Measurements from ENCODE around the gene FLVCR2.

The FLVCR2 gene

GRCh38 chr14:75539561-75540478 is 38.6 kb upstream of the FLVCR2 start:
- no peak overlapping the region for H2AFZ ChIP-seq (ENCODE audit: low read depth, low read length)
- H3K4me2 ChIP-seq (ENCODE audit: low read length, poor library complexity, severe bottlenecking), result no peak overlapping the region
- no peak overlapping the region for H3K4me3 ChIP-seq (ENCODE audit: insufficient read depth in 1 of 2, low read depth in 1 of 2, low read length in 2 of 2)
- H2AK5ac ChIP-seq (ENCODE audit: low read length, severe bottlenecking), result no peak overlapping the region
- peak overlapping the region in 1 of 2 experiments; percentile 38 for H3K4ac ChIP-seq (ENCODE audit: low read depth in 1 of 2, low read length in 2 of 2)
- no peaks in the 10 kb centered on the region for H3K9me3 ChIP-seq (ENCODE audit: control insufficient read depth, low read length)
- peak; percentile 45 for DNase-seq
- H3K4me1 ChIP-seq (ENCODE audit: control insufficient read depth, insufficient read depth, low read depth, low read length), result peaks cover 4% of the 10 kb centered on the region
- no peak overlapping the region for H3K27ac ChIP-seq (ENCODE audit: low read length, poor library complexity, severe bottlenecking)
- H2BK15ac ChIP-seq (ENCODE audit: low read depth, poor library complexity, severe bottlenecking), result no peak overlapping the region
- H3K14ac ChIP-seq (ENCODE audit: low read length in 2 of 2), result peak overlapping the region in 1 of 2 experiments; percentile 31
- peak overlapping the region in 1 of 2 experiments; percentile 63 for H3K18ac ChIP-seq (ENCODE audit: low read depth in 1 of 2, low read length in 2 of 2)
- no peaks in the 10 kb centered on the region for H3K36me3 ChIP-seq (ENCODE audit: control insufficient read depth in 1 of 2, insufficient read depth in 2 of 2, low read depth in 1 of 2, low read length in 2 of 2)
- peak overlapping the region in 1 of 2 experiments; percentile 81 for H2BK12ac ChIP-seq (ENCODE audit: low read length in 2 of 2)
- no peak overlapping the region for H3K23ac ChIP-seq (ENCODE audit: low read length in 2 of 2)
- no peak overlapping the region for H4K8ac ChIP-seq (ENCODE audit: low read length)
- H2BK5ac ChIP-seq (ENCODE audit: low read depth, low read length, poor library complexity, severe bottlenecking), result no peak overlapping the region
- no peak overlapping the region for H4K91ac ChIP-seq (ENCODE audit: low read length)
- no peak overlapping the region for H2BK120ac ChIP-seq (ENCODE audit: low read depth, low read length)
- H3K79me1 ChIP-seq (replicated peaks; ENCODE audit: low read length, poor library complexity, severe bottlenecking), result no peaks in the 10 kb centered on the region
- no peak overlapping the region for H3K9ac ChIP-seq (ENCODE audit: low read length)
- peaks cover 0 to 7% of the 10 kb centered on the region in 2 experiments for H3K27me3 ChIP-seq (ENCODE audit: control insufficient read depth in 1 of 2, insufficient read depth in 1 of 2, low read length in 2 of 2)
- WGBS, result 85% methylated on average over 17 of the region's 17 CpGs

GRCh38 chr14:75540479-75540851 is 38.0 kb upstream of the FLVCR2 start:
- Histone ChIP-seq H3K4me3 (ENCODE audit: insufficient read depth in 1 of 2, low read depth in 1 of 2, low read length in 2 of 2) (no peak overlapping the region), H3K4me1 (ENCODE audit: control insufficient read depth, insufficient read depth, low read depth, low read length) (peaks cover 4% of the 10 kb centered on the region), H2BK15ac (ENCODE audit: low read depth, poor library complexity, severe bottlenecking) (no peak overlapping the region), H3K4me2 (ENCODE audit: low read length, poor library complexity, severe bottlenecking) (no peak overlapping the region), H3K9ac (ENCODE audit: low read length) (no peak overlapping the region), H3K36me3 (ENCODE audit: control insufficient read depth in 1 of 2, insufficient read depth in 2 of 2, low read depth in 1 of 2, low read length in 2 of 2) (no peaks in the 10 kb centered on the region), H2AK5ac (ENCODE audit: low read length, severe bottlenecking) (no peak overlapping the region), H2BK5ac (ENCODE audit: low read depth, low read length, poor library complexity, severe bottlenecking) (no peak overlapping the region), H3K27me3 (ENCODE audit: control insufficient read depth in 1 of 2, insufficient read depth in 1 of 2, low read length in 2 of 2) (peaks cover 0 to 7% of the 10 kb centered on the region in 2 experiments), H3K27ac (ENCODE audit: low read length, poor library complexity, severe bottlenecking) (no peak overlapping the region), H3K9me3 (ENCODE audit: control insufficient read depth, low read length) (no peaks in the 10 kb centered on the region), H3K14ac (ENCODE audit: low read length in 2 of 2) (no peak overlapping the region), H2AFZ (ENCODE audit: low read depth, low read length) (no peak overlapping the region), H3K79me1 (replicated peaks; ENCODE audit: low read length, poor library complexity, severe bottlenecking) (no peaks in the 10 kb centered on the region), H2BK120ac (ENCODE audit: low read depth, low read length) (no peak overlapping the region), H4K8ac (ENCODE audit: low read length) (no peak overlapping the region), H3K23ac (ENCODE audit: low read length in 2 of 2) (no peak overlapping the region), H3K18ac (ENCODE audit: low read depth in 1 of 2, low read length in 2 of 2) (no peak overlapping the region), H2BK12ac (ENCODE audit: low read length in 2 of 2) (no peak overlapping the region), H4K91ac (ENCODE audit: low read length) (no peak overlapping the region), H3K4ac (ENCODE audit: low read depth in 1 of 2, low read length in 2 of 2) (no peak overlapping the region)
- no peak for DNase-seq
- whole genome bisulfite sequencing, result 91% methylated on average over 6 of the region's 7 CpGs

- no peak overlapping the region for H3K4me2 ChIP-seq (ENCODE audit: low read length, poor library complexity, severe bottlenecking)
- no peak overlapping the region for H3K23ac ChIP-seq (ENCODE audit: low read length in 2 of 2)
- no peak overlapping the region for H3K27ac ChIP-seq (ENCODE audit: low read length, poor library complexity, severe bottlenecking)
- peak overlapping the region; percentile 51 for H2BK120ac ChIP-seq (ENCODE audit: low read depth, low read length)
- H3K18ac ChIP-seq (ENCODE audit: low read depth in 1 of 2, low read length in 2 of 2), result peak overlapping the region; percentile 0 to 46
- peaks cover 0 to 7% of the 10 kb centered on the region in 2 experiments for H3K27me3 ChIP-seq (ENCODE audit: control insufficient read depth in 1 of 2, insufficient read depth in 1 of 2, low read length in 2 of 2)
- H3K79me1 ChIP-seq (replicated peaks; ENCODE audit: low read length, poor library complexity, severe bottlenecking), result no peaks in the 10 kb centered on the region
- no peak overlapping the region for H2BK5ac ChIP-seq (ENCODE audit: low read depth, low read length, poor library complexity, severe bottlenecking)
- no peaks in the 10 kb centered on the region for H3K36me3 ChIP-seq (ENCODE audit: control insufficient read depth in 1 of 2, insufficient read depth in 2 of 2, low read depth in 1 of 2, low read length in 2 of 2)
- H3K4ac ChIP-seq (ENCODE audit: low read depth in 1 of 2, low read length in 2 of 2), result peak overlapping the region; percentile 21 to 70
- no peaks in the 10 kb centered on the region for H3K9me3 ChIP-seq (ENCODE audit: control insufficient read depth, low read length)
- peak; percentile 65 for DNase-seq
- no peaks in the 10 kb centered on the region for H3K4me1 ChIP-seq (ENCODE audit: control insufficient read depth, insufficient read depth, low read depth, low read length)
- H2BK12ac ChIP-seq (ENCODE audit: low read length in 2 of 2), result peak overlapping the region in 1 of 2 experiments; percentile 32
- H3K4me3 ChIP-seq (ENCODE audit: insufficient read depth in 1 of 2, low read depth in 1 of 2, low read length in 2 of 2), result no peak overlapping the region
- H4K8ac ChIP-seq (ENCODE audit: low read length), result peak overlapping the region; percentile 82
- 54% methylated on average over 10 of the region's 10 CpGs for WGBS
- H3K14ac ChIP-seq (ENCODE audit: low read length in 2 of 2), result peak overlapping the region in 1 of 2 experiments; percentile 26
- H2AFZ ChIP-seq (ENCODE audit: low read depth, low read length), result peak overlapping the region; percentile 0
- no peak overlapping the region for H2BK15ac ChIP-seq (ENCODE audit: low read depth, poor library complexity, severe bottlenecking)
- H2AK5ac ChIP-seq (ENCODE audit: low read length, severe bottlenecking), result no peak overlapping the region
- peak overlapping the region; percentile 75 for H4K91ac ChIP-seq (ENCODE audit: low read length)
- H3K9ac ChIP-seq (ENCODE audit: low read length), result no peak overlapping the region
These were observed 35.8 kb upstream of the FLVCR2 start for GRCh38 chr14:75542588-75543091.

GRCh38 chr14:75543253-75543652 is 35.2 kb upstream of the FLVCR2 start:
- peaks cover 0 to 7% of the 10 kb centered on the region in 2 experiments for H3K27me3 ChIP-seq (ENCODE audit: control insufficient read depth in 1 of 2, insufficient read depth in 1 of 2, low read length in 2 of 2)
- no peak overlapping the region for H2AFZ ChIP-seq (ENCODE audit: low read depth, low read length)
- H3K23ac ChIP-seq (ENCODE audit: low read length in 2 of 2), result no peak overlapping the region
- DNase-seq, result no peak
- no peak overlapping the region for H2BK120ac ChIP-seq (ENCODE audit: low read depth, low read length)
- no peak overlapping the region for H2BK15ac ChIP-seq (ENCODE audit: low read depth, poor library complexity, severe bottlenecking)
- WGBS, result 93% methylated on average over 2 of the region's 4 CpGs
- H3K4me3 ChIP-seq (ENCODE audit: insufficient read depth in 1 of 2, low read depth in 1 of 2, low read length in 2 of 2), result no peak overlapping the region
- peak overlapping the region; percentile 45 to 55 for H2BK12ac ChIP-seq (ENCODE audit: low read length in 2 of 2)
- H3K4me1 ChIP-seq (ENCODE audit: control insufficient read depth, insufficient read depth, low read depth, low read length), result no peaks in the 10 kb centered on the region
- no peak overlapping the region for H3K9ac ChIP-seq (ENCODE audit: low read length)
- H4K8ac ChIP-seq (ENCODE audit: low read length), result peak overlapping the region; percentile 82
- no peak overlapping the region for H3K27ac ChIP-seq (ENCODE audit: low read length, poor library complexity, severe bottlenecking)
- no peaks in the 10 kb centered on the region for H3K36me3 ChIP-seq (ENCODE audit: control insufficient read depth in 1 of 2, insufficient read depth in 2 of 2, low read depth in 1 of 2, low read length in 2 of 2)
- peak overlapping the region in 1 of 2 experiments; percentile 26 for H3K14ac ChIP-seq (ENCODE audit: low read length in 2 of 2)
- no peak overlapping the region for H2AK5ac ChIP-seq (ENCODE audit: low read length, severe bottlenecking)
- H3K4me2 ChIP-seq (ENCODE audit: low read length, poor library complexity, severe bottlenecking), result no peak overlapping the region
- no peak overlapping the region for H4K91ac ChIP-seq (ENCODE audit: low read length)
- H3K18ac ChIP-seq (ENCODE audit: low read depth in 1 of 2, low read length in 2 of 2), result no peak overlapping the region
- H3K79me1 ChIP-seq (replicated peaks; ENCODE audit: low read length, poor library complexity, severe bottlenecking), result no peaks in the 10 kb centered on the region
- H2BK5ac ChIP-seq (ENCODE audit: low read depth, low read length, poor library complexity, severe bottlenecking), result no peak overlapping the region
- no peaks in the 10 kb centered on the region for H3K9me3 ChIP-seq (ENCODE audit: control insufficient read depth, low read length)
- H3K4ac ChIP-seq (ENCODE audit: low read depth in 1 of 2, low read length in 2 of 2), result no peak overlapping the region
